Astrocyte (in vitro differentiated cells and primary cell): ENCODE measurements around the gene UBASH3A. TPM values are rescaled to one million over a fixed set of nuclear protein-coding genes. Genes with fewer than 3 reads are reported as not detected.
A peak's percentile ranks its signal among the peaks of the same experiment; 100 is the strongest.

ENCODE experiments used
- DNase-seq: peaks from one replicate; pipeline ENCODE4 v3.0.0-alpha.2; 2010; ENCODE audit warnings: low read depth
- FAIRE-seq: peaks from 2 replicates; lab custom pipeline; 2011; peaks lifted over from hg19 to GRCh38; lab: Jason Lieb, UNC
- H2AFZ ChIP-seq: 2 replicates; pipeline ENCODE4 v1.6.0; 2012; ENCODE audit warnings: low read depth, low read length, inconsistent platforms
- H3K27ac ChIP-seq: 2 replicates; pipeline ENCODE4 v1.5.1; 2011; ENCODE audit warnings: low read depth, low read length, inconsistent platforms
- H3K27me3 ChIP-seq: 2 replicates; pipeline ENCODE4 v1.6.0; 2011; ENCODE audit warnings: low read length, inconsistent platforms; ENCODE audit not compliant: insufficient read depth
- H3K36me3 ChIP-seq: 2 replicates; pipeline ENCODE4 v1.5.1; 2011; ENCODE audit warnings: low read length, inconsistent platforms; ENCODE audit not compliant: insufficient read depth
- H3K4me1 ChIP-seq: 2 replicates; pipeline ENCODE4 v1.5.1; 2011; ENCODE audit warnings: low read length, inconsistent platforms; ENCODE audit not compliant: insufficient read depth
- H3K4me2 ChIP-seq: 2 replicates; pipeline ENCODE4 v1.6.0; 2012; ENCODE audit warnings: low read length, inconsistent platforms
- H3K4me3 ChIP-seq: 2 replicates; pipeline ENCODE4 v1.5.1; 2011; ENCODE audit warnings: low read depth, mild to moderate bottlenecking, low read length, inconsistent platforms; ENCODE audit not compliant: insufficient read depth
- H3K79me2 ChIP-seq: 2 replicates; pipeline ENCODE4 v1.6.0; 2012; ENCODE audit warnings: mild to moderate bottlenecking, low read length, inconsistent platforms; ENCODE audit not compliant: insufficient read depth
- H3K9ac ChIP-seq: 2 replicates; pipeline ENCODE4 v1.6.0; 2012; ENCODE audit warnings: mild to moderate bottlenecking, low read length, inconsistent platforms
- H3K9me3 ChIP-seq: 2 replicates; pipeline ENCODE4 v1.5.1; 2012; ENCODE audit warnings: low read depth, mild to moderate bottlenecking, low read length, inconsistent platforms; ENCODE audit not compliant: insufficient read depth
- H4K20me1 ChIP-seq: 2 replicates; pipeline ENCODE4 v1.6.0; 2012; ENCODE audit warnings: low read length, inconsistent platforms; ENCODE audit not compliant: insufficient read depth
- H3K27ac Mint-ChIP-seq: one replicate; pipeline ENCODE4 v1.8.0; 2021; ENCODE audit warnings: mild to moderate bottlenecking, mixed read lengths; ENCODE audit not compliant: unreplicated experiment
- H3K27me3 Mint-ChIP-seq: one replicate; pipeline ENCODE4 v1.8.0; 2021; ENCODE audit warnings: low read depth, mixed read lengths; ENCODE audit not compliant: unreplicated experiment
- H3K36me3 Mint-ChIP-seq: one replicate; pipeline ENCODE4 v1.8.0; 2021; ENCODE audit warnings: low read depth, mixed read lengths; ENCODE audit not compliant: unreplicated experiment
- H3K4me1 Mint-ChIP-seq: one replicate; pipeline ENCODE4 v1.8.0; 2021; ENCODE audit warnings: low read depth, mixed read lengths; ENCODE audit not compliant: unreplicated experiment
- H3K4me3 Mint-ChIP-seq: one replicate; pipeline ENCODE4 v1.8.0; 2021; ENCODE audit warnings: mild to moderate bottlenecking, moderate library complexity, mixed read lengths; ENCODE audit not compliant: unreplicated experiment
- H3K9me3 Mint-ChIP-seq: one replicate; pipeline ENCODE4 v1.8.0; 2021; ENCODE audit warnings: mild to moderate bottlenecking, mixed read lengths; ENCODE audit not compliant: unreplicated experiment
- CTCF ChIP-seq: IDR thresholded peaks from 2 replicates; pipeline ENCODE4 v1.5.1; 2011; ENCODE audit warnings: low read depth, mild to moderate bottlenecking, inconsistent platforms, low read length, moderate library complexity; ENCODE audit not compliant: insufficient read depth
- EZH2 ChIP-seq: IDR thresholded peaks from 2 replicates; pipeline ENCODE4 v1.6.1; 2012; ENCODE audit warnings: mild to moderate bottlenecking, low read length, inconsistent platforms; ENCODE audit not compliant: insufficient read depth
- total RNA-seq: library from RNA; stranded (reverse); gene quantifications from 2 replicates; pipeline ENCODE4 v1.2.1, GENCODE V29; 2021

Gene UBASH3A
- total RNA-seq, 1 donor from 2014 or later, result not detected

- H3K9ac ChIP-seq, result no peak overlapping the region
- FAIRE-seq (no peak), DNase-seq (no peak)
- no peaks in the 10 kb centered on the region for H3K36me3 ChIP-seq
- H3K9me3 ChIP-seq, result no peaks in the 10 kb centered on the region
- no peak overlapping the region for H3K27ac ChIP-seq
- no peak overlapping the region for H3K4me2 ChIP-seq
- peaks cover 2% of the 10 kb centered on the region for H3K27me3 ChIP-seq
- H3K79me2 ChIP-seq, result no peaks in the 10 kb centered on the region
- H4K20me1 ChIP-seq, result no peaks in the 10 kb centered on the region
- Mint-ChIP-seq H3K27ac (no peak overlapping the region), H3K4me3 (no peak overlapping the region), H3K27me3 (peaks cover 10% of the 10 kb centered on the region), H3K4me1 (peaks cover 19% of the 10 kb centered on the region), H3K9me3 (no peaks in the 10 kb centered on the region), H3K36me3 (no peaks in the 10 kb centered on the region)
- no peak overlapping the region for H2AFZ ChIP-seq
- H3K4me3 ChIP-seq, result no peak overlapping the region
- peaks cover 5% of the 10 kb centered on the region for H3K4me1 ChIP-seq
- TF ChIP-seq EZH2 (no peak), CTCF (no peak)
Measured at GRCh38 chr21:42472521-42472920, 68.8 kb downstream of the UBASH3A start.

GRCh38 chr21:42473498-42474042 lies 69.9 kb downstream of the UBASH3A start:
- H3K9me3 ChIP-seq, result no peaks in the 10 kb centered on the region
- Mint-ChIP-seq H3K9me3 (no peaks in the 10 kb centered on the region), H3K4me1 (peaks cover 17% of the 10 kb centered on the region), H3K27me3 (peaks cover 10% of the 10 kb centered on the region), H3K36me3 (no peaks in the 10 kb centered on the region), H3K27ac (peak overlapping the region; percentile 83), H3K4me3 (no peak overlapping the region)
- no peak overlapping the region for H3K4me3 ChIP-seq
- FAIRE-seq (no peak), DNase-seq (no peak)
- H3K4me1 ChIP-seq, result peaks cover 5% of the 10 kb centered on the region
- H4K20me1 ChIP-seq, result no peaks in the 10 kb centered on the region
- H3K79me2 ChIP-seq, result no peaks in the 10 kb centered on the region
- H3K27me3 ChIP-seq, result peaks cover 2% of the 10 kb centered on the region
- no peak overlapping the region for H3K9ac ChIP-seq
- no peak overlapping the region for H3K27ac ChIP-seq
- peak overlapping the region; percentile 34 for H2AFZ ChIP-seq
- peak overlapping the region; percentile 47 for H3K4me2 ChIP-seq
- TF ChIP-seq EZH2 (no peak), CTCF (no peak)
- no peaks in the 10 kb centered on the region for H3K36me3 ChIP-seq

DNA sequence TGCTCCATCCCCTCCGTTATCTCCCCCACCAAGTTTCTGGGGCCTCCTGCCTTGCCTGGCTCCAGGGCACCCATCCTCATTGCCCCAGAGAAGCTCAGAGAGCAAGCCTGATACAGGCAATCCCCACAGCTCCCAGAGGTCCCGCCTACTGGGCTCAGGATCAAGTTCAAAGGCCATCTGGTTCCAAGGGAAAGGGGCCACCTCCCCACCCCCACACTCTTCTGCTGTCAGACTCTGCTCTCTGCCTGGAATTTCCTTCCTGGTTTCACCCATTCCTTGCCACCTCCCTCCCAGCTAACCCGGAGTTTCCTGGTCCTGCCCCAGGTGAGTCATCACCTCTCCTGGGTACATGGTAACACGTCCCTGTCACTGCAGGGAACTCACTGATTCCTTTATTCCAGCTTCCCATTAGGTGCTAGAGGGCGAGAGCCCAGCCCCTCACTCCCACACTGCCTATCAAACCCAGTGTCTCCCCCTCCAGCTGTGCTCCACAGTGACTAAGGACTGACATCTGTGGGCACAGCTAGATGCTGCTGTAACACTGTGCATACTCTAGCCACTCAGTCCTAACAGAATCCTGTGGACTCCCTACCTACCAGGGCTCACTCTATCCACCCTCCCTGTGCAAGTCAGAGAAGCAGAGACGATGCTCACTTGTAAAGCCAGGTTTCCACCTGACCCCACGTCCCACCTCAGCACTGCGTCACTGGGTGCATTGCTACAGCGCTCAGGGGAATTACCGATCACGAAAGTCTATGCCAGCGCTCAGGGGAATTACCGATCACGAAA lies 70.5 kb downstream of the UBASH3A start:
- Mint-ChIP-seq H3K4me1 (peaks cover 17% of the 10 kb centered on the region), H3K27ac (peak overlapping the region; percentile 83), H3K4me3 (peak overlapping the region; percentile 52), H3K27me3 (peaks cover 6% of the 10 kb centered on the region), H3K9me3 (no peaks in the 10 kb centered on the region), H3K36me3 (no peaks in the 10 kb centered on the region)
- H3K9ac ChIP-seq, result no peak overlapping the region
- peak overlapping the region; percentile 34 for H2AFZ ChIP-seq
- peak overlapping the region; percentile 47 for H3K4me2 ChIP-seq
- H3K36me3 ChIP-seq, result no peaks in the 10 kb centered on the region
- DNase-seq, result no peak
- H3K9me3 ChIP-seq, result no peaks in the 10 kb centered on the region
- no peaks in the 10 kb centered on the region for H3K79me2 ChIP-seq
- H3K4me1 ChIP-seq, result peaks cover 5% of the 10 kb centered on the region
- TF ChIP-seq CTCF, result no peak
- no peak for TF ChIP-seq EZH2
- no peak overlapping the region for H3K4me3 ChIP-seq
- H3K27ac ChIP-seq, result no peak overlapping the region
- peaks cover 4% of the 10 kb centered on the region for H3K27me3 ChIP-seq
- H4K20me1 ChIP-seq, result no peaks in the 10 kb centered on the region
- FAIRE-seq, result no peak
